GF-D8 (cell line): ENCODE results near the gene GALNT1.

ENCODE experiments used
- DNase-seq: peaks from one replicate; lab custom pipeline; 2025; lab: John Stamatoyannopoulos, UW

The GALNT1 gene

GRCh38 chr18:35618696-35619095 is 37.2 kb downstream of the GALNT1 start:
- DNase-seq = no peak

DNA sequence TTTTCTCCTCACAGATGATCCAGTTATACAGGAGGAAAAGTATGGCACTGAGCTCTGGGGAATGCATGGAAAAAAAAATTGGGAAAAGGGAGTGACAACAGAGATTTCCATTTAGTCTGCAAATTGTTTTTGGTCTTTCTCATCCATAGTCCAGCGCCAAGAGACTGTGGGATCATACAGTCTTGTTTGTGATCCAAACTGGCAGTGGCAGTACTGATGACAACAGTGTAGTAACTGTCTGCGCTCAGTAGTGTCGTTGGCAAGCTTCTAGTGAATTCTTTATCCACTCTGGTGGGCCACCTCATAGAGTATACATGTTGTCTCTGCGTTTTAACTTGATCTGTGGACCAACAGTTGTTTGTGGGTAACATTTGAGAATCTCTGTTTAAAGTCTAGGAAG is 37.9 kb downstream of the GALNT1 start:
- DNase-seq = no peak

DNA sequence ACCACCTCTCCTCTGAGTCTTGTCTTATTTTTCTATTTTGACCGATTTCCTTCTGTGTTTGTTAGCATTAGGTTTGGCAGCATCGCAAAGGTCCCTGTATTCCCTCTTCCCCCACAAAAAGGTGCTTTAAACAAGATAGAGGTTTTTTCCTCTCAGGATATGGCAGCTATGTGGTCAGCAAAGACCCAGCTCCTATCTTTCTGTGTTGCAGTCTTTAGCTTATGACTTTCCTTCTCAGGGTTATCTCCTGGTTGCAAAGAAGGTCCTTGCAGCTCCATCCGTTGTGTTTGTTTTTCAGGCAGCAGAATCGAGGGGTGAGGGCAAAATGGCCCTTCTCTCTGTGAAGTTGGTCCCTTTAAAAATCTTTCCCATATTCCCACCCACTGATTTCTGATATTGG is 38.4 kb downstream of the GALNT1 start:
- DNase-seq = no peak

GRCh38 chr18:35620765-35621164 is 39.2 kb downstream of the GALNT1 start:
- no peak for DNase-seq

DNA sequence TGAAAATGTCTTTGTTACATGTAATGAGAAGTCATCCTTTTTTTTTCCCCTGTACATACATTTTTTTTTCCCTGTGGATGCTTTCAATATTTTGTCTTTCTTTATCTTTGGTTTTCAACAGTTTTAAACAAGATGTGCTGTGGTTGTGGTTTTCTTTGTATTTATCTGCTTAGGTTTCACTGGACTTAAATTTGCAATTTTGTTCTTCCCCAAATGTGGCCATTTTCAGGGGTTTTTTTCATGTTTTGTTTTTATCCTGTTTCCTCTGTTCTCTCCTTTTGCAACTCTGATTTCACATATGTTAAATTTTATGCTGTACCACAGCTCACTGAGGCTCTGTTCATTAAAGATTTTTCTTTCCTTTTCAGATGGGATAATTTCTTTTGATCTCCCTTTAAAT is 41.7 kb downstream of the GALNT1 start:
- peak; percentile 27 for DNase-seq

- DNase-seq = no peak
These were observed 42.6 kb downstream of the GALNT1 start for GRCh38 chr18:35624146-35624545.

DNA sequence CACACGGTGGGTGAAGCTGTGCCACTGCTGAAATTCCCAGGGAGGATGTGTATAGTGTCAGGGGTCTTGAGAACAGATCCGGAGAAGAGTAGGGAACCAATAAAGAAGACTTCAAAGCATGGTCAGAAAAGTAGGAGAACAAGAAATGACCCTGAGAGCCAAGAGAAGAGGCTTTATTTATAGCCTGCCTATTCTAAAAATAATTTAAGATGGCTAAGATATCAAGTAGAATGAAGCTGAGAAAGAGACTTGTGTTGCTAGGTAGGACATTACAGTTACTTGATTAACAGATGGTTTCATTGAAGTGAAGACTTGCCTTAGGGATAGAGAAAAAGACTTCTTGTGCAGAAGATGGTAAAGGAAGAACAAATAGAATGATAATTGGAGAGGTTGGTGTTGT is 43.7 kb downstream of the GALNT1 start:
- no peak for DNase-seq

DNA sequence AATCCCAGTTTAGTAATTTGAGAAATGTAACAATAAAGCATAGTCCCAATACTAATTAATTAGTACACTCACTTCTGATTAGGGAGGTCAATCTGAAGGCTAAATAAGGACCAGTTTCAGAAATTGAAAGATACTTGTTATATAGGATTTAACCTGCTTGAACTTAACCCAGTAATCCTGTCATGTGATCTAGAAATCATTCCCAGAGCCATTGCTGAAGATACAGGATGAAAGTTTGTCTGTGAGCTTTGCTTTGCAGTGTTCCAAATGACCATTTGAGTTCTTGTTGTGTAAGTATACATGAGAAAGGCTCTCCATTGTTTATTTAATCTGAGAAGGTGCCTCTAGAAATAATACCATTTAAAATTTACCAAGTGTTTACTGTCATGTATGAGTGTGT is 52.2 kb downstream of the GALNT1 start:
- DNase-seq = no peak

DNA sequence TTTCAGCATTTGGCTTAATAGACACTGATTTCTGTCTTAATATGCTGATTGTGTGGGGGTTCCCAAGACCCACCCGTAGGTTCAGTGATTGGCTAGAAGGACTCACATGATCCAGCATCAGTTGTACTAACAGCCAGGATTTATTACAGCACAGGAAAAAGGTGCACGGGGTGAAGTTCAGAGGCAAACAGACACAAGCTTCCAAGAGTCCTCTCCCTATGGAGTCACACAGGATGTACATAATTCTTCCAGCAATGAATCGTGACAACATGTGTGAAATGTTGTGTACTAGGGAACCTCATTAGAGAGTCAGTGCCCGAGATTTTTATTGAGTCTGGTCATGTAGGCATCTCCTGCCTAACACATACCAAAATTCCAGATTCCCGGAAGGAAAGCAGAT is 52.8 kb downstream of the GALNT1 start:
- DNase-seq = no peak

GRCh38 chr18:35635170-35635569 is 53.6 kb downstream of the GALNT1 start:
- no peak for DNase-seq

GRCh38 chr18:35637227-35637626 is 55.7 kb downstream of the GALNT1 start:
- DNase-seq = no peak

DNA sequence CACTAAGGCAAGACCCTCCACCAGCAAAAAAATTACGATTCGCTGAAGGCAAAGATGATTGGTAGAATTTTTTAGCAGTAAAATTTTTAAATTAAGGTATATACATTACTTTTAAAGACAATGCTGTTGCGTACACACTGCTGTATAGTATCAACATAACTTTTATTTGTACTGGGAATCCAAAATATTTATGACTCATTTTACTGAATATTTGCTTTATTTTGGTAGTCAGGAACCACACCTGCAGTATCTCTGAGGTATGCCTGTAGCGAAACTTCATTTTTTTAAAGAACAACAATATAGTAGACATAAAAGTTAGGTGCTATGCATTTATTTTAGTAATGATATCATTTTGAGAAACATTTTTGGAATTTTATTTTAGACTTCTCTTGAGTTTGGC is 57.8 kb downstream of the GALNT1 start:
- DNase-seq = no peak

- DNase-seq = no peak
These were observed 59.9 kb downstream of the GALNT1 start for GRCh38 chr18:35641467-35641866.

- DNase-seq = no peak
These were observed 60.4 kb downstream of the GALNT1 start for GRCh38 chr18:35641916-35642315.

GRCh38 chr18:35642802-35643201 is 61.3 kb downstream of the GALNT1 start:
- DNase-seq = no peak

- DNase-seq = no peak
These were observed 64.9 kb downstream of the GALNT1 start for GRCh38 chr18:35646449-35646848.

DNA sequence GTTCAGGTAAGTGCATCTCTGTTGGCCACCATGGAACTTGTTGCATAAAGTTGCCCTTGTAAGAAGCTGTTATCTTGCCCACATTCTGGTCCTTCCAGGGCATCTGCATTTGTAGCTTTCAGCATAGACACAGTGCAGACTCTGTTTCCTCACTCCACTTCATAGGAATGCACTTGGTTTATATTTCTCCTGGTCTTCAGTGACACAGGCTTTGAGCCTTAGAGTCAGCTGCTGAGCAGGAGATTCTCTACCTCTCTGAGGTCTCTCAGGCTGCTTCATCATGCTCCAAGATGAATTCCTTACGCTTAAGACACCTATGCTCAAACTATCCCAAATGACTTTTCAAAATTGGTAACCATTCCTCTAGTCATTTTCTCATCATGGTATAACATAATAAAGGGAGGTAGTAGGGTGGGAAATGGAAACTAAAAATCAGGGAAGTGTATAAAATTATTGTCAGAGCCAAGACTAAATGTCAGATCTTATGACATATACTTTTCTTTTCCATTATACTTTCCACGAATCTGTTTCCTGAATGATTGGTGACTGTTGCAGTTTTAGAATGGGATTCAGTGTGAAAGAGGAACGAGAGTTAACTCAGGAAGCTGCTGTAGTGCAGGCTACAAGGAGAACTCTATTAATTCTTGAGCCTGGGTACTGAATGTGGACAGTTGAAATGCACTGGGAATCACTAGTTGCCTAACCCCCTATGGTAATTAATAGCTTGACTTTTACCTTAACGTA is 72.0 kb downstream of the GALNT1 start:
- no peak for DNase-seq

DNA sequence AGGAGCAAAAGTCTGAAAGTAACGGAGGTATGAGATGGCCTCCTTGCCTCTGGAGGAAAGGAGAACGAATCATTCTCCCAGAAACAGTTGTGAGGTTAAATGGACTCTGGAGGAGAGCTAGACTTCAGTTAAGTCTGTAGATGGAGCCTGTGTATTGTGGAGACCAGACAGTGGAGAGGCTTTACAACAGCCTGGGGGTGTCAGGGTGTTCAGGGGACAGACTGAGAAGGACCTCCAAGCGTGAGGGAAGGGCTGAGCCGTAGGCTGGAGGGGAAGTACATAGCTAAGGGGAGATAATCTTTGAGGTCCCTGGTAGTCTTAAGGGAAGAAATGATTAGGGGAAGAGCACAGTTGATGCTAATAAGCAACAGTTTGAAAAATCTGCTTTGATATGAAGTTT is 76.6 kb downstream of the GALNT1 start:
- DNase-seq = no peak

DNA sequence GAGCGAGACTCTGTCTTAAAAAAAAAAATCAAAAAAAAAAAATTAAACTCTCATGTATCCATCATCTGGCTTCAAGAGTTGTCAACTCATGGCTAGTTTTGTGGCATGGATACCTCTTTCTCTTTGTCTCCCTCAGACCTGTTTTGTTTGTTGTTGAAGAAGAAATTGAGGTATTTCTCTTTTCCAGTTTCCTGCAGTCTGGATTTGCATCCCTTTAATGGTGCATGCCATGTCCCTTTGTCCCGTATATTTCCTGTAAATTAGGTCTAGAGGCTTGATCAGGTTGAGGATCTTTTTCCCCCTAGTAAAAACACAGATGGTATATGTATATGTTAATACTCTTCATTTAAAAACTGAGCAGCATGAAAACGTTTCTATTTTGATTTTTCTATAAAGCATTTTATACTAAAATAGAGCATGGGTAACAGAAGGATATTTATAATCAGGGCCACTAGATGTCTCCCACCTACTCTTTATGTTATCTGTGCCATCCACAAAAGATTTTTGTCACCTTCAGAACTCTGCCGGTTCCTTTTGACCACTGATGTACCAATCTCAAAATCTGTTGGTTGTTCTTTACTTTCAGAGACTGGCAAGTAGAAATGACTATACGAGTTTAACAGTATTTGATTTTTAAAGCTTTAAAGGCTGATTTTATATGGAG is 80.1 kb downstream of the GALNT1 start:
- no peak for DNase-seq

GRCh38 chr18:35662293-35663062 is 80.9 kb downstream of the GALNT1 start:
- DNase-seq = no peak

DNA sequence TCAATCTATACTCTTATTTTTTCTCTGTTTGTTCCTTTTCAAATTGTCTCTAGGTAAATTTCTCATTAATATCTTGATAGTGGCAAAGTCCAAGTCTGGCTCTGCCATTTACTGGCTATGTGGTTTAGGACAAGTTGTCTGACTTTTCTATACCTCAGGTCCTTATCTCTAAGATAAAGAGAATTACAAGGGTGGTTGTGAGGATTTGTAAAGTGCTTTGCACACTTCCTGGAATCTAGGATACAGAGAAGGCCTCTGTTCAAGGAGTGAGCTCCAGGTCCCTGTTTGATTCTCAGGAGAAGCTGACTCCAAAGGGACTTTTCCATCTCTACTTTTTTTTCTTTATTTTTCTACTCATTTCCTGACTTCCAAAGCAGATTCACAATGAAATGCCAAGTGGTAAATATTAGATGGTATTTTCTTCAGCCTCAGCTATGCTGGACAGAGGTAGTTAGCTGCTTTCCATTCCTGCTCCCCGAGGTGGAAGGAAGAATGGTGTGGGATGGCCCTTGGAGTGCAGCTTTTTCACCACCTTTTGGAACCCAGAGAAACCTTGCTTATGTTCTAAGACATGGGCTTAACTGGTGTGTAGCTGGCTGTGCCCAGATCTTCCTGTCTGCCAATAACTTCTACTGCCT is 90.5 kb downstream of the GALNT1 start:
- DNase-seq = no peak

GRCh38 chr18:35672897-35673296 is 91.4 kb downstream of the GALNT1 start:
- DNase-seq = no peak

- no peak for DNase-seq
These were observed 92.1 kb downstream of the GALNT1 start for GRCh38 chr18:35673682-35674081.
